ENCODE data around the gene CRNKL1.

The CRNKL1 gene

DNA sequence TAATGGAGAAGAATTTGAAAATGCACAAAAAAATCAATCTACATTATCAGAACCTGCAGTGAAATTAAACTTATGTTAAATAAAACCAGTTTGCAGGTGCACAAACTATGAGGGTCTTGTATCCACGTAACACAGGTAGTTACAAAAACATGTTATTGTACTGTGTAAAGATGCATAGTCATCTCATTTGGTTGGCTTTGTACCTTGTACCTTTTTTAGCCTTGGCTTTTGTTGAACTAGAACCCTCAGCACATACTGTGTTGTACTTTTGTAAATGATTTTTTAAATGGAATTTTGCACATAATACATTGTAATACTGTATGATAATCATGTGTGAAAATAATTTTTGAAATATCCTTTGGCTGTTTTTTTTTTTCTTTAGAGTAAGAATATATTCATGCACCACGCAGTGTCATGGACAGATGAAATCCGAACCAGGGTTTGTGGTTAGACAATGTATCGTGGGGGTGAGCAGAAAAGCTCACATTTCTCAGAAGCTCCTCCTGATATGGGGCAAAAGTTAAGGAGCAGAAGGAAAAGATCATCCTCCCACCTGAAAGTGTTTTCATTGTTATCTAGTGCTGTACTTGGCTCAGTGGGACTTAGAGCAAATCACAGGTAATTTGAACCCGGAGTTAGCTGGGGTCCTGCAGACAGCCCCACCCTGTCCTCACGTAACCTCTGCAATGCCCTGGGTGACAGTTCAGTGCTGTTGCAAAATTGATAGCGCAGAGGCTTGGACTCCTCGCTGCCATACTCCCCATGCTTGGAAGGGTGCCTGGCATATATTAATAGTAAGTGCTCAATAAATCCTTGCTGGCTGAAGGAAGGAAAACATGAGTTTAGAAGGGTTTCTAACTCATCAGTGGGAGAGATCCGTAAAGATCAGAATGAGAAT, 49.9 kb downstream of the CRNKL1 start:
- Histone ChIP-seq H3K36me3 (ENCODE audit: insufficient read depth) (no peaks in the 10 kb centered on the region), H3K9ac (no peak overlapping the region), H3K79me2 (ENCODE audit: insufficient read depth, low read depth) (no peaks in the 10 kb centered on the region), H4K20me1 (ENCODE audit: insufficient read depth) (no peaks in the 10 kb centered on the region), H3K4me3 (IDR thresholded peaks at IDR 0.05; ENCODE audit: insufficient read depth, low read depth, low read length) (no peak overlapping the region), H2AFZ (ENCODE audit: low read depth) (no peak overlapping the region), H3K4me2 (peak overlapping the region; percentile 45), H3K27me3 (ENCODE audit: insufficient read depth, low read depth) (no peaks in the 10 kb centered on the region), H3K4me1 (ENCODE audit: low read depth, poor library complexity, severe bottlenecking) (peaks cover 25% of the 10 kb centered on the region), H3K27ac (peak overlapping the region; percentile 25; the same call in 1 of the 2 replicates)
- TF ChIP-seq, protein P1, sequence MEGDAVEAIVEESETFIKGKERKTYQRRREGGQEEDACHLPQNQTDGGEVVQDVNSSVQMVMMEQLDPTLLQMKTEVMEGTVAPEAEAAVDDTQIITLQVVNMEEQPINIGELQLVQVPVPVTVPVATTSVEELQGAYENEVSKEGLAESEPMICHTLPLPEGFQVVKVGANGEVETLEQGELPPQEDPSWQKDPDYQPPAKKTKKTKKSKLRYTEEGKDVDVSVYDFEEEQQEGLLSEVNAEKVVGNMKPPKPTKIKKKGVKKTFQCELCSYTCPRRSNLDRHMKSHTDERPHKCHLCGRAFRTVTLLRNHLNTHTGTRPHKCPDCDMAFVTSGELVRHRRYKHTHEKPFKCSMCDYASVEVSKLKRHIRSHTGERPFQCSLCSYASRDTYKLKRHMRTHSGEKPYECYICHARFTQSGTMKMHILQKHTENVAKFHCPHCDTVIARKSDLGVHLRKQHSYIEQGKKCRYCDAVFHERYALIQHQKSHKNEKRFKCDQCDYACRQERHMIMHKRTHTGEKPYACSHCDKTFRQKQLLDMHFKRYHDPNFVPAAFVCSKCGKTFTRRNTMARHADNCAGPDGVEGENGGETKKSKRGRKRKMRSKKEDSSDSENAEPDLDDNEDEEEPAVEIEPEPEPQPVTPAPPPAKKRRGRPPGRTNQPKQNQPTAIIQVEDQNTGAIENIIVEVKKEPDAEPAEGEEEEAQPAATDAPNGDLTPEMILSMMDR (conservative IDR thresholded peaks at IDR 0.05; ENCODE audit: low read depth, low read length) = no peak

DNA sequence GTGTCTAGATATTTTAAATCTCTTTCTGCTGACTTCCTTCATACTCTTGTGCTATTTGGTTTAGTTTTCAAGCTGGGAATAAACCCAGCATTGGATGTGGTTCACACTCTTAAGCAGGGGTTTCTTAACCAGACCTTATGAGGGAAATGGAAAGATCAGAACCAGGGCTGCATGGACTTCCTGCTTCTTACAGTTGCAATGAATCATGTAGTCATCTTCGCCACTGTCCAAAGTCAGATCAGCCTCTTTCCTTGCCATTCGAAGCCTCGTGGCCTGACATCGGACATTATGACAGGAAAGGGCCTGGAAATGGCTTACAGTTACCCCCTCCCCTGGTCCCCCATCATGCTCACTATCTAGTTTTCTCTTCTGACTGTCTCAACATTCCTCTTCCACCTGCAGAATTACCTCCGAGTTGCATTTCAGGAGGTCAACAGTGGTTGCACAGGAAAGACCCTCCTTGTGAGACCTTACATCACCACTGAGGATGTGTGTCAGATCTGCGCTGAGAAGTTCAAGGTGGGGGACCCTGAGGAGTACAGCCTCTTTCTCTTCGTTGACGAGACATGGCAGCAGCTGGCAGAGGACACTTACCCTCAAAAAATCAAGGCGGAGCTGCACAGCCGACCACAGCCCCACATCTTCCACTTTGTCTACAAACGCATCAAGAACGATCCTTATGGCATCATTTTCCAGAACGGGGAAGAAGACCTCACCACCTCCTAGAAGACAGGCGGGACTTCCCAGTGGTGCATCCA, 51.9 kb downstream of the CRNKL1 start:
- Histone ChIP-seq H4K20me1 (ENCODE audit: insufficient read depth) (no peaks in the 10 kb centered on the region), H3K27me3 (ENCODE audit: insufficient read depth, low read depth) (no peaks in the 10 kb centered on the region), H3K36me3 (ENCODE audit: insufficient read depth) (no peaks in the 10 kb centered on the region), H3K79me2 (ENCODE audit: insufficient read depth, low read depth) (no peaks in the 10 kb centered on the region), H3K4me3 (IDR thresholded peaks at IDR 0.05; ENCODE audit: insufficient read depth, low read depth, low read length) (no peak overlapping the region), H3K9ac (no peak overlapping the region), H3K4me2 (no peak overlapping the region), H3K4me1 (ENCODE audit: low read depth, poor library complexity, severe bottlenecking) (peaks cover 25% of the 10 kb centered on the region), H2AFZ (ENCODE audit: low read depth) (no peak overlapping the region), H3K27ac (no peak overlapping the region)
- TF ChIP-seq, protein P1 (conservative IDR thresholded peaks at IDR 0.05; ENCODE audit: low read depth, low read length) = no peak

DNA sequence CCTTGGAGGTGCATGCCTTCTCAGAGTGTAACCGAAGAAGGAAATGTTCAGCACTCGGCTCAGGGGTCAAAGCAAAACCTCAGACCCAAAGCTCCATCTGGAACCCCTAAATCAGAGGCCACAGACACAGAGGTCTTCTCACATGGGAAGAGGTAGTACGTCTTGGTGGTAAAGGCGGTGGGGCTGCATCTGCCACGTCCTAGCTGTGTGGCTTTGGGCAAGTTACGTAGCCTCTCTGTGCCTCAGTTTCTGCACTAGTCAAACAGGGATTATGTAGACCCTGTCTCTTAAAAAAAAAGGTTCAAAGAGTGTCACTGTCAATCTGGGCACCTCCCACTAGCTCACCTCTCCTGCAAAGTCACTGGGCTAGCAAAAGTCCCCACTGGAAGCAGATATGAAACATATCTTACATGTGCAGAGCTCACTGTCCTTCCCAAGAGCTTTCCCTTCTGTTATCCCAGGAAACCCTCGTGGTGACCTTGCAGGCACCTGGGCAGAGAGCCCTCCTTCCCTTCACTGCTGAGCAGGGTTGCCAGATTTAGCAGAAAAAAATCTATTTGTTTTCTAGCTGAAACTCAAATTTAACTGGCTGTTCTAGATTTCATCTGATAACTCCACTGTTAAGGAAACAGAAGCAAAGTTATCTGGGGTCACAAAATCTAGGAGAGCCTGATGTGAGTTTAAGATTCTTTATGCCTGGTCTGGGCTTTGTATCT, 53.1 kb downstream of the CRNKL1 start:
- H2AFZ ChIP-seq (ENCODE audit: low read depth) = no peak overlapping the region
- TF ChIP-seq, protein P1 (conservative IDR thresholded peaks at IDR 0.05; ENCODE audit: low read depth, low read length) = no peak
- peaks cover 34% of the 10 kb centered on the region for H3K4me1 ChIP-seq (ENCODE audit: low read depth, poor library complexity, severe bottlenecking)
- H3K9ac ChIP-seq = no peak overlapping the region
- H3K36me3 ChIP-seq (ENCODE audit: insufficient read depth) = no peaks in the 10 kb centered on the region
- no peak overlapping the region for H3K4me2 ChIP-seq
- no peaks in the 10 kb centered on the region for H3K27me3 ChIP-seq (ENCODE audit: insufficient read depth, low read depth)
- no peak overlapping the region for H3K4me3 ChIP-seq (IDR thresholded peaks at IDR 0.05; ENCODE audit: insufficient read depth, low read depth, low read length)
- H3K27ac ChIP-seq = no peak overlapping the region
- H3K79me2 ChIP-seq (ENCODE audit: insufficient read depth, low read depth) = no peaks in the 10 kb centered on the region
- no peaks in the 10 kb centered on the region for H4K20me1 ChIP-seq (ENCODE audit: insufficient read depth)

DNA sequence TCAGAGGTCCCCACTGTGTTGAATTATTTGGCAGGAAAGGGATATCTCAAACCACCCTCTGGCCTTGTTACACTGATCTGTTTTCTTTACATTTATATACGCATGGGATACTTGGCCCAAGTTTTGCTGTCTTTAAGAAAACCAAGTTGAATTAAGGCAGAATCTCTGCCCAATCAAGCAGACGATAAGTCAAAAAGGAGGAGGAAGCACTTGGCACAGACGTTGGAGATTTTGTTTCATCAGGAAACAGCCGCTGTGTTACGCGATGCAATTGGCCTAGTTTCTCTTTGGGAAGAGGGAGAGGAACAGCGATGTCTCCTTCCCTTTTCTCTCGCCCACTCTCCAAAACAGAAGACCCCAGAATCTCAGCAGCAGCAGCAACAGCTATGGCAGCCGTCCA, 55.3 kb downstream of the CRNKL1 start:
- no peaks in the 10 kb centered on the region for H3K36me3 ChIP-seq (ENCODE audit: insufficient read depth)
- H3K4me2 ChIP-seq = no peak overlapping the region
- H4K20me1 ChIP-seq (ENCODE audit: insufficient read depth) = no peaks in the 10 kb centered on the region
- H3K4me1 ChIP-seq (ENCODE audit: low read depth, poor library complexity, severe bottlenecking) = peaks cover 19% of the 10 kb centered on the region
- no peaks in the 10 kb centered on the region for H3K79me2 ChIP-seq (ENCODE audit: insufficient read depth, low read depth)
- H3K27me3 ChIP-seq (ENCODE audit: insufficient read depth, low read depth) = no peaks in the 10 kb centered on the region
- H3K27ac ChIP-seq = no peak overlapping the region
- H2AFZ ChIP-seq (ENCODE audit: low read depth) = no peak overlapping the region
- TF ChIP-seq, protein P1 (conservative IDR thresholded peaks at IDR 0.05; ENCODE audit: low read depth, low read length) = no peak
- no peak overlapping the region for H3K9ac ChIP-seq
- no peak overlapping the region for H3K4me3 ChIP-seq (IDR thresholded peaks at IDR 0.05; ENCODE audit: insufficient read depth, low read depth, low read length)
